Effector memory CD4-positive, alpha-beta T cell (primary cell): ENCODE data around the gene LTBP2.

Experiments used
- DNase-seq, 3 donors: peaks; one replicate each; pipeline ENCODE4 v3.0.0-alpha.2; 2020
- H3K27ac ChIP-seq: 2 replicates; pipeline ENCODE4 v1.7.0; 2013; ENCODE audit warnings: mild to moderate bottlenecking, low read length, moderate library complexity; ENCODE audit not compliant: insufficient read depth, poor library complexity, severe bottlenecking
- H3K27me3 ChIP-seq: replicated peaks from 2 replicates; pipeline ENCODE4 v1.7.0; 2013; ENCODE audit warnings: mild to moderate bottlenecking, low read length; ENCODE audit not compliant: insufficient read depth, control insufficient read depth, poor library complexity, severe bottlenecking
- H3K36me3 ChIP-seq: 2 replicates; pipeline ENCODE4 v1.7.0; 2013; ENCODE audit warnings: mild to moderate bottlenecking, low read length, moderate library complexity; ENCODE audit not compliant: control insufficient read depth, insufficient read depth
- H3K4me1 ChIP-seq: 2 replicates; pipeline ENCODE4 v1.7.0; 2013; ENCODE audit warnings: low read length, mild to moderate bottlenecking; ENCODE audit not compliant: control insufficient read depth, insufficient read depth, poor library complexity, severe bottlenecking
- H3K4me3 ChIP-seq: 2 replicates; pipeline ENCODE4 v1.7.0; 2013; ENCODE audit warnings: low read length, low read depth, mild to moderate bottlenecking; ENCODE audit not compliant: insufficient read depth, poor library complexity, severe bottlenecking
- H3K9me3 ChIP-seq: 2 replicates; pipeline ENCODE4 v1.7.0; 2013; ENCODE audit warnings: mild to moderate bottlenecking, low read length, moderate library complexity; ENCODE audit not compliant: control insufficient read depth

Gene LTBP2

DNA sequence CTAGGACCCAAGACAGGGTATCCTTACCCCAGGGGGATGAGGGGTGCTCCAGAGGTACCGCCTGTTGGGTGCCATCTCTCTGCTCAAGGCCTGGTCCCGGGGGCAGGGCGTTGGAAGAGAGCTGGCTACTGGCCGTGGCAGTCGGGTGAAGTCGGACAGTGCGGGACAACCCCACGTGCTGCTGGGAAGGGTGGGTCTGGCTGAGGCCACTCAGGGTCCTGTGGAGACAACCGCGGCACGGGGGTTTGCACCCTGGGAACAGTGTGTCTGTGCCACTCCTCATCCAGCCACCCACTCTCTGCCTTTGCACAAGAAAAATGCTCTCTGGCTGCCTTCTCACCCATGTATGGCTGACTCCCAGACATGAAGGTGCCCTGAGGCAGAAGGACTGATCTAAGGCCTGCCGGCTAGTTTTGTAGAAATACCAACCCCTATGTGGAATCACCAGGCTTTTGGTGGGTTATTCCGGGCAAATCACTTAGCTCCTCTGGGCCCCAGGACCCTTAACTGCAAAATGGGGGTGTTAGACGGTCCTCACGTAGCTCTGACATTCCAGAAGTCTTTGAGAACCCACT is 56.5 kb downstream of the LTBP2 start:
- no peak for DNase-seq
- Histone ChIP-seq H3K27ac (no peak overlapping the region), H3K4me3 (no peak overlapping the region), H3K4me1 (no peaks in the 10 kb centered on the region), H3K27me3 (no peaks in the 10 kb centered on the region), H3K36me3 (no peaks in the 10 kb centered on the region), H3K9me3 (no peaks in the 10 kb centered on the region)

- no peaks in the 10 kb centered on the region for H3K27me3 ChIP-seq
- no peaks in the 10 kb centered on the region for H3K4me1 ChIP-seq
Measured at GRCh38 chr14:74554742-74555362, 57.2 kb downstream of the LTBP2 start.

DNA sequence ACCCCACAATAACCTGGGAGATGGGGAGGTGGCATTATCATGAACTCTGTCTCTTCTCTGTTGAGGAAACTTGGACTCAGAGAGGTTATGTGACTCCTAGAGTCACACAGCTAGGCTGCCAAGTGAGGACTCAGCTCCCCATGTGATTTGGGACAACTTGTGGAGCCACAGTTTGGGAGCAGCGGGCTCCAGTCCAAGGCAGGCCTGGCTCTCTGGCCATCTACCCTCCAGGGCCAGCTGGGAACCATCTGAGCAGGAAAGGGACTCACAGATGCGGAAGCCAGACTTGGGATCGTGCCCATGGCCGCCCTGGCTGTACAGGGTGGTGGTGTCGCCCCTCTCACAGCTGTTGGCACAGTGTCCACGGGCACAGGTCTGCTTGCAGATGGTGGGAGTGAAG is 59.4 kb downstream of the LTBP2 start:
- Histone ChIP-seq H3K4me3 (no peak overlapping the region), H3K27me3 (no peaks in the 10 kb centered on the region), H3K4me1 (no peaks in the 10 kb centered on the region), H3K36me3 (no peaks in the 10 kb centered on the region), H3K27ac (no peak overlapping the region), H3K9me3 (no peaks in the 10 kb centered on the region)
- no peak for DNase-seq

More at GRCh38 chr14:74554742-74555362, 57.2 kb downstream of the LTBP2 start:
- H3K4me3 ChIP-seq, result no peak overlapping the region
- no peaks in the 10 kb centered on the region for H3K36me3 ChIP-seq
- DNase-seq, result no peak
- no peak overlapping the region for H3K27ac ChIP-seq
- H3K9me3 ChIP-seq, result no peaks in the 10 kb centered on the region

DNA sequence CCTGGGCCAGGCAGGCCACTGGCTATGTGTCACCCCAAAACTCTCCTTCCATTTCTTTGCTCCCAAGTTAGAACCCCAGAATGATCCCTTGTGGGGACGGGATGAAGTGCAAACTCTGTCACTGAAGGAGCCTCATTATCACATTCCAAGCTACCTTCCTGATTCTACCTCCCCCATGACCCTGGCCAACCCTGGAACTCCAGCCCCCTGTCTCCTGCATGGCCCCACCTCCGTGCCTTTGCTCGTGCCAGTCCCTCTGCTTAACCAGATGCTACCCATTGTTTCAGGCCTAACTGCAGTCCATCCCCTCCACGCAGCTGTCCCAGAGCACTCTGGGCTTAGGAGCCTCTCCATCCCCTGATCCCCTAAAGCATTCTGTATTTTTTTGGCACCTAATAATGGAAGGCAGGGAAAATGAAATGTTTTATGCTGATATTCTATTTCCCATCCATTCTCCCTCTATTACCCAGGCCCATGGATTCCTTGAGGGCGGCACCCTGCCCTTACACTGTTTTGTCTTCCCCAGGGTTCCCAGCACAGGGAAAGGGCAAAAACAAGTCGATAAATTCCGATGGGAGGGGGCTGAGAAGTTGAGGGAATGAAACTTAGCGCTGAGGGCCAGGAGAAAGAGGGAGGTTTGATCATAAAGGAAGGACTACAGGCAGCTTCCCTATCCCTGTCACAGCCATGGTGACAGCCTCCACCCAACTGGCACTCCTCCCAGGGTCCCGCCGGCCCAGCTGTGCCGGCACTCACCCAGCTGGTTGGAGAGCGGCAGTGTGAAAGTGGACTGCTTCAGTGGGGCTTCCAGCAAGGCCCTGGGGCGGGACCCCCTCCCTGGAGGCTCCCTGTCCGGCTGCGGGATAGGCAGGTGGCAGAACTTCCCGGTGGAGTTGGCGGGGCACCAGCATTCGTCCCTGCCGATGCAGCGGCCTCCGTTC is 60.3 kb downstream of the LTBP2 start:
- no peak for DNase-seq
- H3K27me3 ChIP-seq, result no peaks in the 10 kb centered on the region
- no peaks in the 10 kb centered on the region for H3K36me3 ChIP-seq
- H3K27ac ChIP-seq, result no peak overlapping the region
- no peaks in the 10 kb centered on the region for H3K4me1 ChIP-seq
- H3K4me3 ChIP-seq, result no peak overlapping the region
- no peaks in the 10 kb centered on the region for H3K9me3 ChIP-seq

DNA sequence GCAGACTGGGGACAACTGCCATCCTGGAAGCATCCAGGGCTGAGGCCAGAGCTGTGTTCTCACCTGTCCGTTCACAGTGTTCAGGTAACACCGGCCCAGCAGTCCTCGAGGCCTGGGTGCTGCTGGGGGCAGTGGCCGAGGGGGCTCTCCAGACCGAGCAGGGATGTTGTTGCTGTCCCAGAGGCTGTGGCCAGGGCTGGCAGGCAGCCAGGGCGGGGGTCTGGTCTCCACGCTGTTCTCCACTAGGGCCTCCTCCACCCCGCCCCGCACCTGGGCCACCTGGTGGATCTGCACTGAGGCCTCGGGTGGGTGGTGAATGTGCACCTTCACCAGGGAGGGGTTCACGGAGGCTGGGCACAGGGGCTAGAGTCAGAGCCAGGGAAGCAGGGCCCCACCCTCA is 61.0 kb downstream of the LTBP2 start:
- H3K4me3 ChIP-seq, result no peak overlapping the region
- no peaks in the 10 kb centered on the region for H3K36me3 ChIP-seq
- H3K4me1 ChIP-seq, result no peaks in the 10 kb centered on the region
- no peaks in the 10 kb centered on the region for H3K9me3 ChIP-seq
- no peak overlapping the region for H3K27ac ChIP-seq
- H3K27me3 ChIP-seq, result no peaks in the 10 kb centered on the region
- DNase-seq, result no peak

DNA sequence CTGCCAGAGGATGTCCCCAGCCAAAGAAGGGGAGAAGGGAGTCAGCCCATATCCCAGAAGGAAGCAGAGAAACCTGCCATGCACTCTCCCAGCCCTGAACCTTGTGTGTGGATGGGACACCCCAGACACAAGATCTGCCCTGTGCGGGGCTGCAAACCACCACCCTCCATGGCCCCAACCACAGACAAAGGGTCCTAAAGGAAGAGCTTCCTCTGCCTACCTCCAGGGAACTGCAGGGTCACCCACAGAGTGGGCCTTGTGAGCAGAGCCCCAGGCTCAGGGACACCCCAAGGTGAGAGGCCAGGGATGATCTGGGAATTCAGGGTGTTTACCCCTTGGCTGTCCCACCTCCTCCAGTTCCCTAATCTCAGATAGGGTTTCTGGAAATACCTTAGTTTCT is 62.0 kb downstream of the LTBP2 start:
- Histone ChIP-seq H3K27ac (no peak overlapping the region), H3K36me3 (no peaks in the 10 kb centered on the region)
- no peak for DNase-seq

DNA sequence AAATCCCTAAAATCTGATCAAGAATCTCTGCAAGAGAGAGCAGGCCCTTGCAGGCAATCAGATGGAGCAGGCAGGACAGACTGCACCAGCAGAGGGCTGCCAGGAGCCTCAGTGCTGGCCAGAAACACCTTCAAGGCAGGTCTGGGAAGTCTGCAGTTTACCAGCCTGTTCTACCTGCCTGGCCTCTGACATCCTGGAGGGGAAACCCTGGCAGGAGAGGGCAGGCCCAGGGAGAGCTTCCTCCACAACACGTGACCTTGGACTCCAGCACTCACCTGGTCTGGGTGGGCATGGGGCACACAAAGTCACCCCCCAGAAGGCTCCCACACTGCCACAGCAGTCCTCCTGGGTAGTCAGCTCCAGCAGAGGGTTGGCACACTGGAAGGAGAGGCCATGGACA is 62.4 kb downstream of the LTBP2 start:
- H3K4me3 ChIP-seq, result no peak overlapping the region
- no peaks in the 10 kb centered on the region for H3K9me3 ChIP-seq
- no peaks in the 10 kb centered on the region for H3K4me1 ChIP-seq
- DNase-seq, result no peak
- no peak overlapping the region for H3K27ac ChIP-seq
- H3K27me3 ChIP-seq, result no peaks in the 10 kb centered on the region
- H3K36me3 ChIP-seq, result no peaks in the 10 kb centered on the region

More for the DNA sequence above, 62.0 kb downstream of the LTBP2 start:
- Histone ChIP-seq H3K27me3 (no peaks in the 10 kb centered on the region), H3K4me3 (no peak overlapping the region), H3K4me1 (no peaks in the 10 kb centered on the region), H3K9me3 (no peaks in the 10 kb centered on the region)

GRCh38 chr14:74548881-74549280 is 63.2 kb downstream of the LTBP2 start:
- no peaks in the 10 kb centered on the region for H3K4me1 ChIP-seq

GRCh38 chr14:74547331-74547927 is 64.6 kb downstream of the LTBP2 start:
- DNase-seq, result no peak
- Histone ChIP-seq H3K27me3 (no peaks in the 10 kb centered on the region), H3K4me1 (no peaks in the 10 kb centered on the region), H3K9me3 (no peaks in the 10 kb centered on the region), H3K36me3 (no peaks in the 10 kb centered on the region), H3K4me3 (no peak overlapping the region), H3K27ac (no peak overlapping the region)

More at GRCh38 chr14:74548881-74549280, 63.2 kb downstream of the LTBP2 start:
- H3K9me3 ChIP-seq, result no peaks in the 10 kb centered on the region
- H3K27me3 ChIP-seq, result no peaks in the 10 kb centered on the region
- DNase-seq, result no peak
- no peak overlapping the region for H3K4me3 ChIP-seq
- H3K36me3 ChIP-seq, result no peaks in the 10 kb centered on the region
- H3K27ac ChIP-seq, result no peak overlapping the region
